COLO668 (cell line): ENCODE measurements around the gene OR2V2.
"Not testable (repeated sequence)": the region's sequence is repeated elsewhere in the genome, so short reads cannot be mapped to it uniquely, and the experiment has no call there.

Source experiments
- DNase-seq: peaks from one replicate; lab custom pipeline; 2025; ENCODE audit not compliant: unreplicated experiment; lab: John Stamatoyannopoulos, UW

The OR2V2 gene

GRCh38 chr5:181146927-181147636, at the start of gene OR2V2:
OR2V2 (plus strand) TSS chr5:181147586; CDS start chr5:181154943, 7,357 bp downstream.
- DNase-seq: not testable (repeated sequence)

- not testable (repeated sequence) for DNase-seq
Observed at GRCh38 chr5:181097759-181098491, 49.5 kb upstream of the OR2V2 start.

- no peak for DNase-seq
Observed at GRCh38 chr5:181098762-181099601, 48.4 kb upstream of the OR2V2 start.

- no peak for DNase-seq
Observed at GRCh38 chr5:181099602-181100086, 47.7 kb upstream of the OR2V2 start.

GRCh38 chr5:181100121-181100875, 47.1 kb upstream of the OR2V2 start:
- no peak for DNase-seq

- DNase-seq: not testable (repeated sequence)
Observed at GRCh38 chr5:181101030-181101641, 46.2 kb upstream of the OR2V2 start.

GRCh38 chr5:181101930-181102674, 45.3 kb upstream of the OR2V2 start:
- not testable (repeated sequence) for DNase-seq

GRCh38 chr5:181104259-181104568, 43.2 kb upstream of the OR2V2 start:
- not testable (repeated sequence) for DNase-seq

GRCh38 chr5:181104606-181105390, 42.6 kb upstream of the OR2V2 start:
- DNase-seq: not testable (repeated sequence)

- no peak for DNase-seq
Observed at GRCh38 chr5:181105391-181106025, 41.9 kb upstream of the OR2V2 start.

- no peak for DNase-seq
Observed at GRCh38 chr5:181107699-181108098, 39.7 kb upstream of the OR2V2 start.

GRCh38 chr5:181108578-181109165, 38.7 kb upstream of the OR2V2 start:
- DNase-seq: no peak

GRCh38 chr5:181109489-181110013, 37.8 kb upstream of the OR2V2 start:
- DNase-seq: no peak

GRCh38 chr5:181111010-181111409, 36.4 kb upstream of the OR2V2 start:
- no peak for DNase-seq

- no peak for DNase-seq
Observed at GRCh38 chr5:181112476-181112875, 34.9 kb upstream of the OR2V2 start.

GRCh38 chr5:181113572-181113971, 33.8 kb upstream of the OR2V2 start:
- not testable (repeated sequence) for DNase-seq

GRCh38 chr5:181114284-181114843, 33.0 kb upstream of the OR2V2 start:
- DNase-seq: no peak
